Aorta (tissue), 5 donors: ENCODE data around the gene LTBP2. TPM values are rescaled to one million over a fixed set of nuclear protein-coding genes. Genes with fewer than 3 reads are reported as not detected.

Experiments used
- ATAC-seq: fragments of 200-7000 bp; cut with Tn5 transposase; one replicate; pipeline ENCODE4 v1.9.1; 2022; ENCODE audit warnings: moderate library complexity; ENCODE audit not compliant: low FRiP score
- DNase-seq, 2 donors: peaks; one replicate each; pipeline ENCODE4 v3.0.0-alpha.2; 2020
- H3K27ac ChIP-seq, 2 donors: one replicate each; pipeline ENCODE4 v1.5.1; 2013; ENCODE audit warnings: low read length in 2 of 2, mild to moderate bottlenecking in 2 of 2, moderate library complexity in 2 of 2, control low read depth in 1 of 2, inconsistent platforms in 1 of 2, low read depth in 1 of 2
- H3K27me3 ChIP-seq, 2 donors: one replicate each; pipeline ENCODE4 v1.6.1; 2013; ENCODE audit warnings: control low read depth in 1 of 2, low read length in 1 of 2, mild to moderate bottlenecking in 1 of 2, moderate library complexity in 1 of 2; ENCODE audit not compliant: insufficient read depth in 2 of 2, control insufficient read depth in 1 of 2
- H3K36me3 ChIP-seq, 2 donors: one replicate each; pipeline ENCODE4 v1.6.1; 2013; ENCODE audit warnings: control low read depth in 1 of 2, low read length in 1 of 2, mild to moderate bottlenecking in 1 of 2; ENCODE audit not compliant: insufficient read depth in 2 of 2, control insufficient read depth in 1 of 2
- H3K4me1 ChIP-seq, 2 donors: one replicate each; pipeline ENCODE4 v1.6.1; 2013; ENCODE audit warnings: low read length in 2 of 2, control low read depth in 1 of 2, mild to moderate bottlenecking in 1 of 2, moderate library complexity in 1 of 2; ENCODE audit not compliant: insufficient read depth in 2 of 2, control insufficient read depth in 1 of 2
- H3K4me3 ChIP-seq, 2 donors: one replicate each; pipeline ENCODE4 v1.5.1; 2013; ENCODE audit warnings: low read length in 2 of 2, control low read depth in 1 of 2, mild to moderate bottlenecking in 1 of 2
- H3K9me3 ChIP-seq: one replicate; pipeline ENCODE4 v1.6.1; 2013; ENCODE audit warnings: mild to moderate bottlenecking, low read length; ENCODE audit not compliant: control insufficient read depth
- WGBS, 2 donors: extraction: QIAGEN DNeasy Blood & Tissue Kit; methylation state at CpG; one replicate each; pipeline ENCODE4 v1.1.7; 2013; 5-methylcytosine and 5-hydroxymethylcytosine counted together
- intact Hi-C, 2 donors: fragments of 100-400 bp; cut with DNase I; formaldehyde crosslinking; loops; one replicate each; pipeline versions ENCODE4 v1.14.2 to v1.15.0; 2022
- polyA plus RNA-seq, 2 donors: library from polyadenylated mRNA; stranded (reverse); fragments of 200-250 nt; gene quantifications; one replicate each; pipeline ENCODE4 v1.2.3, GENCODE V29; 2013
- total RNA-seq, 2 donors: library from RNA; stranded (reverse); fragmentation: NEBNext Ultra II Directional; extraction: Animal tissue kit (Norgen Biotek cat#: 25700); gene quantifications; one replicate each; pipeline ENCODE4 v1.2.1, GENCODE V29; 2021
- donor health status: healthy with polysubstance abuse.
- donor health status: Bipolar disorder and iron deficiency.
- donor health status: DM: no; HTN: no; CAD: no.
- donor health status: DM: no; HTN: no; CAD: no.
- donor health status: DM: yes; HTN: yes; CAD: no.

LTBP2 gene
- total and polyA plus RNA-seq, 4 donors = 40.4 to 363 (median 228) TPM

DNA sequence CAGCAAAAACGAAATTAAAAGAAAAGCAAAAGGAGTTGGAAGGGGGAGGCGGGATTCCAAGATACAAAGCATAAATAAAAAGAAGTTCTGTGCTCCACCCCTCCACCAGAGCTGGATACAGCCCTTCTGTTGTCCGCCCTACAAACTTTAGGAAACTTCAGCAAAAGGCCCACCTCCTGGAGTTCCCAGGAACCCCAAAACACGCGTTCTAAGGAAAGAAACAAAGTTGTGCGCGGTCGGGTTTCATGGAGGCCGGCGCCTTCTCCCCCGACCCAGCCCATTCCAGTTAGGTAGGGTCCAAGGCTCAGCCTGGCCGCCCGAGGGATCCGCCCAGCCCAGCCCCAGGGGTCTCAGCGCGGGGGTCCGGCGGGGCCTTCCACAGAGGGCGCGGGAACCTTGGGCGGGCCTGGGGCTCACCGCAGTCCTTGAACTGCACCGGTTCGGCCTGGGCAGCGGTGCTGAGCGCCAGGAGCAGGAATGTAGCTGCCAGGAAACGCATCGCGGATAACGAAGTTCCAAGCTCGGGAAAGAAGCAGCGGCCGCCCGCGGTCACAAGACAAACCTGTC is 119.2 kb downstream of the LTBP2 start, which contains the start of gene NPC2:
NPC2 (minus strand) TSS at position 530 of the 567 bp plus-strand sequence; CDS start at position 499, 31 bp downstream.
- no peak for DNase-seq
- Histone ChIP-seq H3K4me3 (peak within 1 kb of the TSS; percentile 62 to 88), H3K36me3 (no peaks in the 10 kb centered on the region), H3K4me1 (peaks cover 4 to 5% of the 10 kb centered on the region in 2 donors), H3K9me3 (no peaks in the 10 kb centered on the region), H3K27ac (peak within 1 kb of the TSS in 1 of 2 donors; percentile 69), H3K27me3 (no peaks in the 10 kb centered on the region)
- ATAC-seq = no peak
- 0 to 1% methylated on average over 34 to 35 of the region's 35 CpGs for WGBS, 2 donors
- intact Hi-C loops = loop anchor here in 1 of 2 donors (10.0 kb wide), 1 partner anchor 302 kb away; no protein-coding TSS in a partner anchor

DNA sequence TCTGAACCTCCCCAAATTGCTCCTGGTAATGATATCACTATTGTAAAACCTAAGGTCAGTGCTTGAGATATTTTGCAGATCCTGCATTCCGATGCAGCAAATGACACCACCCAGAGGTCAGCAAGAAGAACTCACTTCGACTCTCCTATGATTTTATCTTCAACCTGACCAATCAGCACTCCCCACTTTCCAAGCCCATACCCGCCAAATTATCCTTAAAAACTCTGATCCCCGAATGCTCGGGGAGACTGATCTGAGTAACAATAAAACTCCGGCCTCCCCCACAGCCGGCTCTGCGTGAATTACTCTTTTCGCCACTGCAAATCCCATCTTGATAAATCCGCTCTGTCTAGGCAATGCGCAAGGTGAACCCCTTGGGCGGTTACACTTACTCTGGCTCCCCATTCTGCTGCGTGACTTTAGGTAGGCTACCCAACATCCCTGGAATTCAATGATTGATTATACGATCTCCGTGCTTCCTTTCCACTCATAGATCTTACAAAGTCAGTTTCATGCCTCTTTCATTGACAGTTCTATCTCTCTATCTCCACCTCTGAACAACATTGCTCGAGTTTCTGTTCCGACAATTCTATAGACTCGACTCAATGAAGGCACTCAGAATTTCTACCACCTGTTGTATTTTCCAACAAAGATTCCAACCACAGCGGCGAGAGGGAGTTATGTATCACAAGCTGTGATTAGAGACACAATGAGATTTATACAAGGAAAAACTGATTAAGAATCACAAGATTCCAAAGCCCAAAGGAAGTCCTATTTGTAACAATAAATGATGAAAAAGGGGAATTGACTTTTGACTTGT is 119.9 kb downstream of the LTBP2 start:
- no peaks in the 10 kb centered on the region for H3K36me3 ChIP-seq
- intact Hi-C loops = loop anchor here in 1 of 2 donors (10.0 kb wide), 1 partner anchor 303 kb away; no protein-coding TSS in a partner anchor
- no peaks in the 10 kb centered on the region for H3K27me3 ChIP-seq
- DNase-seq (no peak), ATAC-seq (no peak)
- no peak overlapping the region for H3K27ac ChIP-seq
- H3K4me3 ChIP-seq = peak overlapping the region; percentile 52 to 88
- 8% methylated on average over 20 of the region's 20 CpGs for WGBS, 2 donors
- H3K9me3 ChIP-seq = no peaks in the 10 kb centered on the region
- H3K4me1 ChIP-seq = peaks cover 4 to 5% of the 10 kb centered on the region in 2 donors

DNA sequence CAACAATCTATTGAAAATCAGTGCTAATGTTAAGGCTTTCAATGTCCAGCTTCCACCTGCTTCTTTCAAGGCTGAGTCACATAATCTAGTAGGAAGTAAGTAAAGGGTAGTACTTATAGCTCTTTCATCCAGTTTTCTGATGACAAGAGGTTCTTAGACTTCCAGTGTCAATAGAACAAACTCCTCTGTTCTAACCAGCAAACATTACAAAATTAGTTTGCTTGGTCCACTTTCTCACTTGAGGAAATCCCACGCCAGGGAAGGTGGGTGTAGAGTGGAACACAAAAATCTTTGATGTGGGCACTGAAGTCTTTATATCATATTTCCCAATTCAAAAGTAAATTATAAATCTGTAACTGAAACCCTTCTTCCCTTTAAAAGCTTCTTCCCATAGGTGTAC is 121.6 kb downstream of the LTBP2 start:
- no peak for ATAC-seq
- peaks cover 4 to 5% of the 10 kb centered on the region in 2 donors for H3K4me1 ChIP-seq

DNA sequence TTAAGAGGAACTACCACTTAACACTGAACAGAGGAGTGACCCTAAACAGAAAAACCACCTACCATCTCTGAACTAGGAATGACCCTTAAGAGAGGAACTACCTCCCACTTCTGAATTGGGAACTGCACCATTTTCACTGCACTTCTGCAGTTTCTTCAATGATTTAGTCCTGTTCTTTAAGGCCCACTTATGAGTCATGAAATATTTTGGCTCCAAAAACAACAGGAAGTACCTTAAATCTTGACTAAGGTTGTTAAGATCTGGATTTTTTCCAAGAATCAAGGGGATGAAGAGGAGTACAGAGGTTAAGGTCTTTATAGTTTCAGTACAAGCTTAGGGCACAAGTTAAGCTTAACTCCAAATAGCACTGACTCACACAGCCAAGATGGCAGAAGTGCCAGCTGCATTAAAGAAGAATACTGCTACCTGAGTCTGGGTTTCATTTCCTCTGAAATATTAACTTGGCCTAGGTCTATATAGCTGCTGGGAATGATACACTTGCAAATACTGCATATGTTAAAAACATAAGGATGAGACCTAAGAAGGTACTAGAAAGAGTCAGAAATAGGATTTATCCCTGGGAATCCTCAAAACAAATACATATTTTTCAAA is 123.1 kb downstream of the LTBP2 start:
- Histone ChIP-seq H3K4me1 (peaks cover 4 to 5% of the 10 kb centered on the region in 2 donors), H3K4me3 (no peak overlapping the region), H3K27me3 (no peaks in the 10 kb centered on the region), H3K9me3 (no peaks in the 10 kb centered on the region), H3K27ac (no peak overlapping the region), H3K36me3 (peaks cover 0 to 2% of the 10 kb centered on the region in 2 donors)
- intact Hi-C loops = no loop called here
- ATAC-seq (no peak), DNase-seq (no peak)

More for the DNA sequence above, 121.6 kb downstream of the LTBP2 start:
- Histone ChIP-seq H3K36me3 (no peaks in the 10 kb centered on the region), H3K27ac (no peak overlapping the region), H3K4me3 (no peak overlapping the region), H3K27me3 (no peaks in the 10 kb centered on the region), H3K9me3 (no peaks in the 10 kb centered on the region)
- intact Hi-C loops = loop anchor here in 1 of 2 donors (10.0 kb wide), 1 partner anchor 304 kb away; no protein-coding TSS in a partner anchor
- no peak for DNase-seq
- 87 to 97% methylated on average over 1 of the region's 1 CpG for WGBS, 2 donors

DNA sequence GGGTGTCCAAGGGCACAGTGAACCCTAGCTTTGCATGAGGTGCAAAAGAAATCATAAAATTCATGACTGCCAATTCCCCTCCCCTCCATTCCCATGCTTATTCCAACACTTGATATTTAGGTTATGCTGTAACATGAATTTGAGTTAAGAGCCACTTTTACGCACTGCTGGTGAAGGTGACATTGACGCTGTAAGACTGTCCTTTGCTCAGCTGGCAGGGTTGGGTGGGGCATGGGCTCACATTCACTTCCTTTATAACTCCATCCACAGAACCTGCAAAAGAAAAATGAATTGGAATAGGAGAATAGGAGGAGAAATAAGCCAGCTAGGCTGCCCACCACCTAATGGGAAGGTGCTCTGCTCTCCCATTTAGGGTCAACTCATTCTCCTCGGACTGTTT is 125.9 kb downstream of the LTBP2 start:
- Histone ChIP-seq H3K4me3 (no peak overlapping the region), H3K36me3 (peaks cover 0 to 5% of the 10 kb centered on the region in 2 donors), H3K9me3 (no peaks in the 10 kb centered on the region), H3K27me3 (no peaks in the 10 kb centered on the region), H3K27ac (no peak overlapping the region), H3K4me1 (no peaks in the 10 kb centered on the region)
- intact Hi-C loops = no loop called here
- DNase-seq (no peak), ATAC-seq (no peak)
- 87 to 90% methylated on average over 3 of the region's 3 CpGs for WGBS, 2 donors

DNA sequence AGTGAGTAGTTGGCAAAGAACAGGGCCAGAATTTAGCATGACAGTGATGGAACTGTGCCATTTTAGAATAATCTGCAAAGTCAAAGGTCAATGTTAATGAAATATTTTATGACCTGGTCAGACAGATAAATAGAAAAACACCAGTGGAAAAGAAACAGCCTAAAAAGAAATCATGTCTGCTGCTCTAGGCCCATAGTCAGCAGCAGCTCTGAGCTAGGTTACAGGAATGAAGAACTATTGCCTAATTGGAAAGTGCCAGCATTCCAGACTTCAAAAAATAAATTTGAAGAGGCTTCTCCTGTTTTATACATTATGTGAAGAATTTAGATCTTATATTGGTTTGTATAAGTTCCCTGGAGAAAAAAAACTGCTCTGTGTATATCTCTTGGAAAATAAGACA is 128.7 kb downstream of the LTBP2 start:
- ATAC-seq (no peak), DNase-seq (no peak)
- Histone ChIP-seq H3K36me3 (peaks cover 2 to 8% of the 10 kb centered on the region in 2 donors), H3K4me3 (no peak overlapping the region), H3K4me1 (no peaks in the 10 kb centered on the region), H3K27me3 (no peaks in the 10 kb centered on the region), H3K27ac (no peak overlapping the region), H3K9me3 (no peaks in the 10 kb centered on the region)
- intact Hi-C loops = loop anchor here in 1 of 2 donors (5.0 kb wide), 1 partner anchor 121 kb away; no protein-coding TSS in a partner anchor

DNA sequence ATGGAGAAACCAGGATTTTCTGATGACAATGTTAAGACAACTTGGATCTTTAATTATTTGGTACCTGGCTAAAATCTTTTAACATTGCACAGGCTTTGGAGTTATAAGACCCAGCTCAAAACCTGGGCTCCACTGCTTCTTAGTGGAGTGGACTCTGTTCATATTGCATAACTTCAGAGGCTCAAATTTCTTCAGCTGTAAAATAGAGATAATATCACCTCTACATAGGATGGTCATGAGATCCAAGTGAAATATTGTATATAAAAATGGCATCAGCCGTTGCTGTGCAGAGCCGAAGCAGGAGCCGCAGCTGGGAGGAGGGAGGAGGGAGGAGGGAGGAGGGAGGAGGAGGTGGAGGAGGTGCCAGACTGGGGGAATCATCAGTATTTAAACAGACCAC is 129.5 kb downstream of the LTBP2 start:
- Histone ChIP-seq H3K4me3 (no peak overlapping the region), H3K4me1 (no peaks in the 10 kb centered on the region), H3K9me3 (no peaks in the 10 kb centered on the region), H3K36me3 (peaks cover 2 to 8% of the 10 kb centered on the region in 2 donors), H3K27ac (no peak overlapping the region), H3K27me3 (no peaks in the 10 kb centered on the region)
- no peak for ATAC-seq
- intact Hi-C loops = loop anchor here in 1 of 2 donors (5.0 kb wide), 1 partner anchor 120 kb away; no protein-coding TSS in a partner anchor
- WGBS, 2 donors = 77 to 80% methylated on average over 3 of the region's 3 CpGs
- DNase-seq = no peak

DNA sequence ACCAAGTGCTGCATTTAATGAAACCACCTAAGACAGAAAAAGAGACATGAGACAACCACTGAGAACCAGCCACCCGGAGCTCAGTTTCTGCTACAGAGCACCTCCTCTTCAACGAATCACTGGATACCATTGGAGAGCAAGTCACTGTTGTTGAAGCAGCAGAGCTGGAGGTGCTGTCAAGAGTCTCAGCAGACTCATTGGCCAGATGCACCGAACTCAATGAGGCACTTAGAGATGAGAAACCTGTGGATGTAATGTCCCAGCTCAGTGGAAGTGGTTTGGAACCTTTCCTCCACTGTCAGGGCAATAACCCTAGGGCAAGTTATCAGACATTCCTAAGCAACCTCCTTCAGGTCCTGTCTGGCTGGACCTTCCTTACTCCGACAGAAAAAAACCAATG is 132.0 kb downstream of the LTBP2 start:
- peaks cover 2 to 12% of the 10 kb centered on the region in 2 donors for H3K36me3 ChIP-seq
- intact Hi-C loops = loop anchor here in 1 of 2 donors (5.0 kb wide), 1 partner anchor 118 kb away; no protein-coding TSS in a partner anchor
- H3K27ac ChIP-seq = no peak overlapping the region
- WGBS, 2 donors = 81 to 89% methylated on average over 4 of the region's 4 CpGs
- H3K4me3 ChIP-seq = no peak overlapping the region
- H3K27me3 ChIP-seq = no peaks in the 10 kb centered on the region
- DNase-seq = no peak
- H3K4me1 ChIP-seq = peaks cover 0 to 2% of the 10 kb centered on the region in 2 donors
- no peaks in the 10 kb centered on the region for H3K9me3 ChIP-seq
- no peak for ATAC-seq
